Endothelial cell of umbilical vein (primary cell): ENCODE results near the gene NPHP3. TPM values are rescaled to one million over a fixed set of nuclear protein-coding genes. Genes with fewer than 3 reads are reported as not detected.

Experiments
- BruUV-seq: library from RNA; stranded (reverse); fragments of 400-500 nt; replicated peaks from 2 replicates; lab custom pipeline; 2021; lab: Mats Ljungman, UMichigan
- CTCF ChIA-PET: fragments of 300-600, 350-600 bp; sonication (Branson Sonifier 250); formaldehyde crosslinking; loops from one replicate; lab custom pipeline; 2021; ENCODE audit warnings: antibody characterized with exemption, inconsistent platforms; lab: Charles Lee
- POLR2A ChIA-PET: fragments of 300-600, 350-600 bp; sonication (Branson Sonifier 250); formaldehyde crosslinking; loops from one replicate; lab custom pipeline; 2021; ENCODE audit warnings: antibody characterized with exemption, inconsistent platforms; lab: Charles Lee
- DNase-seq: peaks from one replicate; pipeline ENCODE4 v3.0.0-alpha.2; 2011; ENCODE audit warnings: low read depth, low spot score
- FAIRE-seq: peaks from 2 replicates; lab custom pipeline; 2011; peaks lifted over from hg19 to GRCh38; lab: Jason Lieb, UNC
- H2AFZ ChIP-seq: 2 replicates; pipeline ENCODE4 v1.6.0; 2012; ENCODE audit warnings: low read depth, low read length, control low read depth, inconsistent platforms
- H3K27ac ChIP-seq: 2 replicates; pipeline ENCODE4 v1.5.1; 2011; ENCODE audit warnings: low read depth, mild to moderate bottlenecking, control low read depth, low read length, moderate library complexity; ENCODE audit not compliant: insufficient read depth
- H3K27me3 ChIP-seq, 2 experiments: 2 replicates each; pipeline versions ENCODE4 v1.6.0 to v1.6.1; 2011; ENCODE audit warnings: low read length in 2 of 2, mixed read lengths in 1 of 2; ENCODE audit not compliant: control insufficient read depth in 2 of 2, insufficient read depth in 2 of 2
- H3K36me3 ChIP-seq, 2 experiments: 2 replicates in 1 of 2; 3 replicates in 1 of 2; pipeline ENCODE4 v1.5.1; 2011; ENCODE audit warnings: low read length in 2 of 2, mild to moderate bottlenecking in 1 of 2, moderate library complexity in 1 of 2; ENCODE audit not compliant: control insufficient read depth in 2 of 2, insufficient read depth in 2 of 2; ENCODE audit errors: extremely low read depth in 1 of 2
- H3K4me1 ChIP-seq: 3 replicates; pipeline ENCODE4 v1.5.1; 2011; ENCODE audit warnings: mild to moderate bottlenecking, low read length; ENCODE audit not compliant: control insufficient read depth, insufficient read depth; ENCODE audit errors: extremely low read depth
- H3K4me2 ChIP-seq: 2 replicates; pipeline ENCODE4 v1.6.1; 2011; ENCODE audit warnings: low read length, control low read depth, mixed read lengths; ENCODE audit not compliant: insufficient read depth
- H3K4me3 ChIP-seq, 3 experiments: fragments of 200-600 bp in 1 of 3; sonication (generic), shearing (Covaris generic) in 1 of 3; replicated peaks in 1 of 3; 2 replicates each; pipeline ENCODE4 v1.5.1; 2011 to 2016; ENCODE audit warnings: control low read depth in 3 of 3, low read length in 3 of 3, mild to moderate bottlenecking in 2 of 3, inconsistent platforms in 1 of 3, low read depth in 1 of 3, moderate library complexity in 1 of 3; ENCODE audit not compliant: insufficient read depth in 1 of 3
- H3K79me2 ChIP-seq: 2 replicates; pipeline ENCODE4 v1.6.0; 2012; ENCODE audit warnings: low read length, inconsistent platforms; ENCODE audit not compliant: control insufficient read depth, insufficient read depth
- H3K9ac ChIP-seq: replicated peaks from 2 replicates; pipeline ENCODE3; 2011; ENCODE audit warnings: low read length, control low read depth; ENCODE audit not compliant: insufficient read depth; ENCODE audit errors: extremely low read depth
- H3K9me1 ChIP-seq: replicated peaks from 3 replicates; pipeline ENCODE4 v1.6.0; 2011; ENCODE audit warnings: mild to moderate bottlenecking, low read length; ENCODE audit not compliant: control insufficient read depth, insufficient read depth; ENCODE audit errors: extremely low read depth
- H3K9me3 ChIP-seq: replicated peaks from 2 replicates; pipeline ENCODE4 v1.5.1; 2012; ENCODE audit warnings: low read length, inconsistent platforms; ENCODE audit not compliant: control insufficient read depth, insufficient read depth
- H4K20me1 ChIP-seq: replicated peaks from 2 replicates; pipeline ENCODE3; 2011; ENCODE audit warnings: mild to moderate bottlenecking, low read length; ENCODE audit not compliant: control insufficient read depth, insufficient read depth; ENCODE audit errors: extremely low read depth
- FOS ChIP-seq: IDR thresholded peaks from 2 replicates; pipeline ENCODE4 v1.6.1; 2011; ENCODE audit warnings: mild to moderate bottlenecking, low read length, moderate library complexity, borderline replicate concordance; ENCODE audit not compliant: insufficient read depth
- GATA2 ChIP-seq: IDR thresholded peaks from 2 replicates; pipeline ENCODE4 v1.7.0; 2011; ENCODE audit warnings: low read depth, mild to moderate bottlenecking, moderate library complexity, mixed read lengths, low read length; ENCODE audit not compliant: insufficient read length, insufficient read depth
- JUN ChIP-seq: IDR thresholded peaks from 2 replicates; pipeline ENCODE4 v1.6.1; 2011; ENCODE audit warnings: borderline replicate concordance, low read depth; ENCODE audit not compliant: insufficient read length, insufficient read depth
- POLR2A ChIP-seq: IDR thresholded peaks from 2 replicates; pipeline ENCODE4 v1.6.1; 2012; ENCODE audit warnings: low read depth, mild to moderate bottlenecking, control low read depth, low read length
- POLR2AphosphoS5 ChIP-seq: IDR thresholded peaks from 2 replicates; pipeline ENCODE4 v1.6.1; 2012; ENCODE audit warnings: low read depth, mild to moderate bottlenecking, control low read depth, low read length, moderate library complexity; ENCODE audit not compliant: insufficient read depth
- dilution Hi-C: fragments of 300-500 bp; cut with MboI; formaldehyde crosslinking; loops from one replicate; pipeline ENCODE4 v1.15.0; 2019; ENCODE audit warnings: low sequenced_read_pairs; ENCODE audit not compliant: extremely low pct_ligation_motif_present
- intact Hi-C: fragments of 100-400 bp; cut with micrococcal nuclease; formaldehyde crosslinking; loops from one replicate; pipeline ENCODE4 v1.10.0; 2022
- polyA plus RNA-seq, 4 experiments: library from polyadenylated mRNA; depleted of rRNA in 3 of 4; stranded (reverse) in 3 of 4; unstranded in 1 of 4; fragments of >200 nt; gene quantifications; 2 replicates each; pipeline versions ENCODE4 v1.2.1 to v1.2.3, GENCODE V29; 2011 to 2012; ENCODE audit warnings: missing spikeins in 1 of 4
- total RNA-seq: library from RNA; stranded (reverse); gene quantifications from 2 replicates; pipeline ENCODE4 v1.2.3, GENCODE V29; 2021
- TF ChIP-seq, protein P1 (sequence below): IDR thresholded peaks from 2 replicates; pipeline ENCODE4 v1.6.1; 2011; ENCODE audit not compliant: insufficient read depth, insufficient read length

NPHP3 gene
- total and polyA plus RNA-seq, 2 donors (not counting 3 experiments of a cell fraction or from before 2014, with no cell fraction given) = 20.8 to 30.3 TPM

DNA sequence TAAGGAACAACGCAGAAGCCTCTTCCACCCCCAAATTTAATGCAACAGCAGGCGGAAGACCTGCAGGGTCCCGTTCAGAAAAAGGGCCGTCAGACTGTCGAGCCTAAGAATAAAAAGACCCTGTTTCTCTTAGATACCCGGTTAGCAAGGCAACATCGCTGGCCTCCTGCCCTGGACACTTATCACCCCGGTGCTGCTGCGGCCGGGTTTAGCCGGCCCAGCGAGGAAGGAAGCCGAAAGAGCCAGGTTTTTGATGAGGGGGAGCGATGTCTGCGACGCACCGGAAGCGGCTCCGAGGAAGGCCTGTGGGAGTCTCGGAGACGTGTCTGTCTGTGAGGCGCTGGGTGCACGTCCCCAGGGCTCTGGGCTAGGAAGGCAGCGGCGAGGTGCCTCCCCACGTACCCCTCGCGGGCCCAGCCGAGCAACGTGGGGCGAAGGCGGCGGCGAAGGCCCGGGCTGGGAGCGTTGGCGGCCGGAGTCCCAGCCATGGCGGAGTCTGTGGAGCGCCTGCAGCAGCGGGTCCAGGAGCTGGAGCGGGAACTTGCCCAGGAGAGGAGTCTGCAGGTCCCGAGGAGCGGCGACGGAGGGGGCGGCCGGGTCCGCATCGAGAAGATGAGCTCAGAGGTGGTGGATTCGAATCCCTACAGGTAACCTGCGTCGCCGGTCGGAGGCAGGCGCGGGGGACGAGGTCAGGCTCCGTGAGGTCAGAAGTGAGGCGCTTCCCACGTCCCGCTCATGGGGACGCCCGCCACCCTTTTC lies 62.0 kb downstream of the NPHP3 start, which contains the start of gene UBA5:
Gene UBA5 (plus strand): TSS at position 278 of the 759 bp plus-strand sequence. CDS start 209 bp downstream, at position 487.
- ChIA-PET CTCF (interaction anchor here (0.6 to 3.8 kb wide), 13 partner anchors 10 to 255 kb away, joined by 3 to 28 read pairs (median 5); no protein-coding TSS in a partner anchor), POLR2A (interaction anchor here (1.4 kb wide), 1 partner anchor 15 kb away, joined by 3 read pairs; no protein-coding TSS in a partner anchor)
- no peaks in the 10 kb centered on the region for H3K27me3 ChIP-seq
- H3K36me3 ChIP-seq = no peaks in the 10 kb centered on the region
- H3K4me2 ChIP-seq = peak within 1 kb of the TSS; percentile 83
- dilution Hi-C loops = no loop called here
- intact Hi-C loops = loop anchor here (1.0 kb wide), 2 partner anchors 9 to 22 kb away; no protein-coding TSS in a partner anchor
- peak within 1 kb of the TSS; percentile 43 to 71 (median 70) for H3K4me3 ChIP-seq
- no peaks in the 10 kb centered on the region for H3K9me3 ChIP-seq
- no TSS peak for BruUV-seq
- peak within 1 kb of the TSS; percentile 89 for H2AFZ ChIP-seq
- H3K79me2 ChIP-seq = peaks cover 31% of the 10 kb centered on the region
- FAIRE-seq (no peak), DNase-seq (peak; percentile 72)
- H3K27ac ChIP-seq = peak within 1 kb of the TSS; percentile 68
- no peaks in the 10 kb centered on the region for H3K9me1 ChIP-seq
- TF ChIP-seq GATA2 = no peak
- TF ChIP-seq POLR2A = peak; percentile 46
- TF ChIP-seq, protein P1, sequence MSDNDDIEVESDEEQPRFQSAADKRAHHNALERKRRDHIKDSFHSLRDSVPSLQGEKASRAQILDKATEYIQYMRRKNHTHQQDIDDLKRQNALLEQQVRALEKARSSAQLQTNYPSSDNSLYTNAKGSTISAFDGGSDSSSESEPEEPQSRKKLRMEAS = no peak
- TF ChIP-seq POLR2AphosphoS5 = peak; percentile 31
- no peak for TF ChIP-seq JUN
- no peak for TF ChIP-seq FOS
- H3K9ac ChIP-seq = peak within 1 kb of the TSS; percentile 84
- H3K4me1 ChIP-seq = peaks cover 26% of the 10 kb centered on the region
- H4K20me1 ChIP-seq = no peaks in the 10 kb centered on the region
